ENCODE results near the gene CDH6.

The CDH6 gene

DNA sequence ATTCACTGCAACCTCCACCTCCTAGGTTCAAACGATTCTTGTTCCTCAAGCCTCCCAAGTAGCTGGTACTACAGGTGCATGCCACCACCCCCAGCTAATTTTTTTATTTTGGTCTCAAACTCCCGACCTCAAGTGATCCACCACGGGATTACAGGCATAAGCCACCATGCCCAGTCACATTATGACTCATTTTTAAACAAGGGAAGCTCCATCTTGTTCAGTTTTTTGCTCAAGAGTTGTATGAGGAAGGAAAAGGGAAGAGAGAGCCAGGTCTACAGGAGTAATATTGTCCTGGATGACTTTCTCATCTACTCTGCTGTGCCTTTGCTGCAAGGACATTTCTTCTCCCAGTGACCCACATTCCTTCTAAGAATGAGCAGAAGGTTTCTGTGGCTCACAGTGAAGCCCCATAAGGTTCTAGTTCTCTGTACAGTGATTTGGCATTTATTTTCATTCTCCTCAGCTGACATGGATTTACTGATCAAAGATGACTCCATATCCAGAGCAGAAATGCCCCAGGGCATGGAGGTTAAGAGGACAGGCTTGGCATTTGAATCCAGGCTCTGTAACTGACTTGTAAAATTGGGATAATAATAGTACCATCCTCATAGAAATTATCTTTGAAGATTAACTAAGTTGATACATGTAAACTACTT lies 153.5 kb downstream of the CDH6 start:
- TF ChIP-seq, protein P1, sequence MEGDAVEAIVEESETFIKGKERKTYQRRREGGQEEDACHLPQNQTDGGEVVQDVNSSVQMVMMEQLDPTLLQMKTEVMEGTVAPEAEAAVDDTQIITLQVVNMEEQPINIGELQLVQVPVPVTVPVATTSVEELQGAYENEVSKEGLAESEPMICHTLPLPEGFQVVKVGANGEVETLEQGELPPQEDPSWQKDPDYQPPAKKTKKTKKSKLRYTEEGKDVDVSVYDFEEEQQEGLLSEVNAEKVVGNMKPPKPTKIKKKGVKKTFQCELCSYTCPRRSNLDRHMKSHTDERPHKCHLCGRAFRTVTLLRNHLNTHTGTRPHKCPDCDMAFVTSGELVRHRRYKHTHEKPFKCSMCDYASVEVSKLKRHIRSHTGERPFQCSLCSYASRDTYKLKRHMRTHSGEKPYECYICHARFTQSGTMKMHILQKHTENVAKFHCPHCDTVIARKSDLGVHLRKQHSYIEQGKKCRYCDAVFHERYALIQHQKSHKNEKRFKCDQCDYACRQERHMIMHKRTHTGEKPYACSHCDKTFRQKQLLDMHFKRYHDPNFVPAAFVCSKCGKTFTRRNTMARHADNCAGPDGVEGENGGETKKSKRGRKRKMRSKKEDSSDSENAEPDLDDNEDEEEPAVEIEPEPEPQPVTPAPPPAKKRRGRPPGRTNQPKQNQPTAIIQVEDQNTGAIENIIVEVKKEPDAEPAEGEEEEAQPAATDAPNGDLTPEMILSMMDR (IDR thresholded peaks at IDR 0.05), result no peak

DNA sequence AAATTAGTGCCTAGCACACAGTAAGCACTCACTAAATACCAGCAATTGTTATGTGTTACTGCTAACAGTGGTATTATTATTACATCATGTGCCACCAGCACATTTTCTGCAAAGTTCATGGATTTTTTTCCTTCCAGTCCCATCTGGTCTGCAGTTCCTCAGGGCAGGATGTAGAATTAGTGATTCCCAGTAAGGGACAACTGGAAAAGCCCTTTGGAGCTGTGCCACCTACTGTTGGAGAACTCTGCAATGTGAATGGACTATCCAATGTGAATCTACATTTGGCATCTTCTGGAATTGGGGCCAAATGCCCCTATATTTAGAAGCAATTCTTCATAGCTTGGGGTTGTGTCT lies 154.0 kb downstream of the CDH6 start:
- TF ChIP-seq, protein P1 (IDR thresholded peaks at IDR 0.05), result no peak

DNA sequence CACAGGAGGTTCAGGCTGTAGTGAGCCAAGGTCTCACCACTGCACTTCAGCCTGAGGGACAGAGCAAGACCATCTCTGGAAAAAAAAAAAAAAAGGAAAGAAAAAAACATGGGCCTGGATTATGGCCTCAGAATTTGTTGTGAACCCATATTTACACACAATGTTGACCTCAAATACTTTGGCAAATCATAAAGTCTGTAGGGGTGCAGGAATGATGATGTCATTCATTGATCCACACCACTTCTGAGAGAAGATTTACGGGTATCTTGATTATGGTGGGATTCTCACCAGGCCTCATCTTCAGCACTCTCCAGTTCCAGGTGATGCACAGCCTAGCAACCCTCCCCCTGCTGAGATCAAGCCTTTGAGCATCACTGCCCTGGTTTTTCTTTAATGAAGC lies 156.9 kb downstream of the CDH6 start:
- TF ChIP-seq, protein P1 (IDR thresholded peaks at IDR 0.05), result no peak

DNA sequence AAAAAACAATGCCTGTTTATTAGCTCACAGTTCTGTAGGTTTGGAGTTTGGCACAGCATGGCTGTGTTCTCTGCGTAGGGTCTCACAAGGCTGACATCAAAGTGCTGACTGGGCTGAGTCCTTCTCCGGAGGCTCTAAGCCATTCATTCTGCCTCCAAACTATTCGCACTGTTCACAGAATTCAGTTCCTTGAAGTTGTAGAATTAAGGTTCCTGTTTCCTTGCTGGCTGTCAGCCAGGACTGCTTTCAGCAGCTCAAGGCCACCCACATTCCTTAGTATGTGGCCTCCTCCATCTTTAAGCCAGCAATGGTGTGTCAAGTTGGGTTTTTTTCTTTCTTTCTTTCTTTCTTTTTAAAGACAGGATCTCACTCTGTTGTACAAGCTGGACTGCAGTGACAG lies 161.9 kb downstream of the CDH6 start:
- TF ChIP-seq, protein P1 (IDR thresholded peaks at IDR 0.05), result no peak

DNA sequence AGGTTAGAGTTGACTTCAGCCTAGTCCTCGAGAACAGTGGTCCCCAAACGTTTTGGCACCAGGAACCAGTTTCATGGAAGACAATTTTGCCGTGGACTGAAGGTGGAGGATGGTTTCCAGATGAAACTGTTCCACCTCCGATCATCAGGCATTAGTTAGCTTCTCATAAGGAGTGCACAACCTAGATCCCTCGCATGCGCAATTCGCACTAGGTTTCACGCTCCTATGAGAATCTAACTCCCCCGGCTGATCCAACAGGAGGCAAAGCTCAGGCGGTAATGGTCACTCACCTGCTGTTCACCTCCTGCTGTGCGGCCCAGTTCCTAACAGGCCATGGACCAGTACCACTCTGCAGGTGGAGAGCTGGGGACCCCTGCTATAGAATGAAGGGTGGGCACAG lies 163.6 kb downstream of the CDH6 start:
- TF ChIP-seq, protein P1 (IDR thresholded peaks at IDR 0.05), result no peak

DNA sequence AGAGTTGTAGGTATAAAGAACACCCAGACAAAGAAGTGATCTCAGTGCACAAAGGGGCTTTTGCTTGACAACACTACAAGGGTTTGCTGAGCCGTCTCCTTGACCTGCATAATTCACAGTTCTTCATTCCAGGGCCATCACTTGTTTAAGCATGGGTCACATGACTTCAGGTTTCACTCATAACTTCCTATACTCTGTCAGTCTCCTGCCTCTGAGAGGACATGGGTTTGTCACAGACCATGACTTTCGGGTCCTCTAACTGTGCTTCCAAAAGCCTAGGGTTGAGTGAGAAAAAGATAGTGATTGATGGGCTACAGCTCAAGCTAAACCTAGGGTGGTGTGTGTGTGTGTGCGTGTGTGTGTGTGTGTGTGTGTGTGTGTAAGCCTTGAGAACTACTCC lies 166.4 kb downstream of the CDH6 start:
- TF ChIP-seq, protein P1 (IDR thresholded peaks at IDR 0.05), result no peak

DNA sequence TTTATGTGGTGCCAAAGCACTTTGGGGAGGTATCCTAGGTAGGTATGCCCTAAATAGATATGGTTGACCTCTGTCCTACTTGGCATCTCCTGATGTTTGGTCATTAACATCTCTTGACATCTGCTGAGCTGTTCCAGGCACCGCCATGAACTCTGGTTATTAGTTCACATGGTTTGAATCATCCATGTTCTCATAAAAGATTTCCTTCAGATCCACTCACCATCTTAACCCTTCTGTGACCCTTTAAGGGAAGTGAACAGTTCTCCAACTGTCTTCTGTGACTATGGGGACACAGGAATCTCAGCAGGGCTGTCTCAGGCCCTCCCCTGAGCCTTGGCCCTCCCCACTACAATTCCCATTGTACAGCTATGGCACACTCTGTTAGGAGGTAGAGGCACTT lies 167.7 kb downstream of the CDH6 start:
- TF ChIP-seq, protein P1 (IDR thresholded peaks at IDR 0.05), result no peak

DNA sequence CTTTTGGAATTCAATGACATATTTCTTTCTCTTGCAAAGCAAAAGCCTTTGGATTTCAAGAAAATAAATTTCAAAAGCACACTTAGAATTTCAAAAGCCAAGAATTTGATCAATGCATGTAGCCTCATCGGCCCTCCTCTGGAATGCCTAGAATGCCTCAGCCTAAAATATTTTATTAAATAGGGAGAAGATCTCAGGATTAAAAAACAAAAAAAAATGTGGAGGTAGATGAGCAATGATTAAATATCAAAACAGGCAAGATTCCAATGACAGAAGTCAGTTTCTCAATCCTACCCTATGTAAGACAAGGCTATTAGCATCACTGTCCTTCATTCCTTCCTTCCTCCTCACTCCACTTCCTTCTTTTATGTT lies 169.0 kb downstream of the CDH6 start:
- TF ChIP-seq, protein P1 (IDR thresholded peaks at IDR 0.05), result no peak
